ENCODE measurements around the gene CXXC5.

DNA sequence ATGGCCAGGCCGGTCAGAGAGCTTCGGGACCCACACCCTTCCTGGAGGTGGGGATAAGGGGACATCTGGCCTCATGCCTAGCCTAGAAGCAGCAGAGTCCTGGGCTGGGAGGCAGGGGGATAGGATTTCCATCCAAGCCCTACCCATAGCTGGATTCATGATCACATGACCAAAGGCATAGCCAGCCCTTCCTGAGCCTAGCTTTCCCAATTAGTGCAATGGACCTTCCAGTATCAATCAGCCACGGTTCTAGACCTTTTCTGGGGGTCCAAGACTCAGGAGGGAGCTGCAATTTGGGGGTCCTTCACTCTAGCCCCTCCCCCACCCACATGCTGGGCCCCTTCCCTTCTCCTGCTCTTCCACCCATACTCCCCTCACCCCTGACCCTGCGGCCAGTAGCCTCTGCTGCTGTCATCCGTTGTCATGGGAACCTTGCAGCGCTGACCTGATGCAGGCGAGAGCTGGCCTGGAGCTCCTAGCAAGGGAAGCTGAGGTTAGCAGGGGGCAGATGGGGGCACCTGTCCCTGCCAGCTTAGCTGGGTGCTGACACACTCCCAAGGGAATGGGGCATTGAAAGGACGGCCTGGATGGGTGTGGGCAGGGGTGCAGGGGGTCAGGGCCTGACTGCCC lies 44.6 kb downstream of the CXXC5 start:
- TF ChIP-seq, protein P1, sequence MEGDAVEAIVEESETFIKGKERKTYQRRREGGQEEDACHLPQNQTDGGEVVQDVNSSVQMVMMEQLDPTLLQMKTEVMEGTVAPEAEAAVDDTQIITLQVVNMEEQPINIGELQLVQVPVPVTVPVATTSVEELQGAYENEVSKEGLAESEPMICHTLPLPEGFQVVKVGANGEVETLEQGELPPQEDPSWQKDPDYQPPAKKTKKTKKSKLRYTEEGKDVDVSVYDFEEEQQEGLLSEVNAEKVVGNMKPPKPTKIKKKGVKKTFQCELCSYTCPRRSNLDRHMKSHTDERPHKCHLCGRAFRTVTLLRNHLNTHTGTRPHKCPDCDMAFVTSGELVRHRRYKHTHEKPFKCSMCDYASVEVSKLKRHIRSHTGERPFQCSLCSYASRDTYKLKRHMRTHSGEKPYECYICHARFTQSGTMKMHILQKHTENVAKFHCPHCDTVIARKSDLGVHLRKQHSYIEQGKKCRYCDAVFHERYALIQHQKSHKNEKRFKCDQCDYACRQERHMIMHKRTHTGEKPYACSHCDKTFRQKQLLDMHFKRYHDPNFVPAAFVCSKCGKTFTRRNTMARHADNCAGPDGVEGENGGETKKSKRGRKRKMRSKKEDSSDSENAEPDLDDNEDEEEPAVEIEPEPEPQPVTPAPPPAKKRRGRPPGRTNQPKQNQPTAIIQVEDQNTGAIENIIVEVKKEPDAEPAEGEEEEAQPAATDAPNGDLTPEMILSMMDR (conservative IDR thresholded peaks at IDR 0.05; ENCODE audit: low read length) = no peak
- no peak for TF ChIP-seq EZH2phosphoT487 (IDR thresholded peaks at IDR 0.05; ENCODE audit: borderline replicate concordance, low read depth, low read length)
